CD14-positive monocyte (primary cell): Measurements from ENCODE around the gene TMEM174. TPM values are rescaled to one million over a fixed set of nuclear protein-coding genes. Genes with fewer than 3 reads are reported as not detected.

Experiments used
- DNase-seq, 3 donors: peaks; one replicate each; pipeline ENCODE4 v3.0.0-alpha.2; 2011 to 2022
- H2AFZ ChIP-seq: 2 replicates; pipeline ENCODE4 v1.6.0; 2012; ENCODE audit warnings: mild to moderate bottlenecking, low read depth, low read length, inconsistent platforms; ENCODE audit not compliant: insufficient read depth, poor library complexity, severe bottlenecking
- H3K27ac ChIP-seq, 2 donors: 1 replicate in 1 of 2; 2 replicates in 1 of 2; pipeline ENCODE4 v1.5.1; 2012 to 2013; ENCODE audit warnings: low read length in 2 of 2, control low read depth in 1 of 2, inconsistent platforms in 1 of 2, low read depth in 1 of 2, mild to moderate bottlenecking in 1 of 2
- H3K27me3 ChIP-seq, 2 donors: one replicate each; pipeline versions ENCODE4 v1.6.0 to v1.6.1; 2011 to 2013; ENCODE audit warnings: low read length in 2 of 2; ENCODE audit not compliant: control insufficient read depth in 2 of 2, insufficient read depth in 2 of 2
- H3K36me3 ChIP-seq, 2 donors: replicated peaks in 1 of 2; 1 replicate in 1 of 2; 2 replicates in 1 of 2; pipeline versions ENCODE4 v1.5.1 to v1.6.1; 2012 to 2013; ENCODE audit warnings: low read length in 2 of 2, control low read depth in 1 of 2, inconsistent platforms in 1 of 2, mild to moderate bottlenecking in 1 of 2; ENCODE audit not compliant: insufficient read depth in 2 of 2, control insufficient read depth in 1 of 2
- H3K4me1 ChIP-seq, 2 donors: 1 replicate in 1 of 2; 2 replicates in 1 of 2; pipeline versions ENCODE4 v1.5.1 to v1.6.1; 2012 to 2013; ENCODE audit warnings: low read length in 2 of 2, control low read depth in 1 of 2, inconsistent platforms in 1 of 2, mild to moderate bottlenecking in 1 of 2, moderate library complexity in 1 of 2; ENCODE audit not compliant: insufficient read depth in 2 of 2, control insufficient read depth in 1 of 2
- H3K4me2 ChIP-seq: replicated peaks from 2 replicates; pipeline ENCODE3; 2012; ENCODE audit warnings: low read length, moderate library complexity, mild to moderate bottlenecking; ENCODE audit not compliant: poor library complexity, severe bottlenecking; ENCODE audit errors: extremely low read depth
- H3K4me3 ChIP-seq, 3 experiments: fragments of 200-600 bp in 1 of 3; sonication (generic) in 1 of 3; replicated peaks in 1 of 3; 1 replicate in 2 of 3; 2 replicates in 1 of 3; pipeline ENCODE4 v1.5.1; 2011 to 2013; ENCODE audit warnings: low read length in 3 of 3, mild to moderate bottlenecking in 3 of 3, control low read depth in 2 of 3, low read depth in 2 of 3, inconsistent platforms in 1 of 3, moderate library complexity in 1 of 3
- H3K79me2 ChIP-seq: 2 replicates; pipeline ENCODE4 v1.6.0; 2012; ENCODE audit warnings: mild to moderate bottlenecking, control low read depth, inconsistent platforms, low read length, moderate library complexity; ENCODE audit not compliant: insufficient read depth
- H3K9ac ChIP-seq: 2 replicates; pipeline ENCODE4 v1.6.0; 2017; ENCODE audit warnings: low read length, mild to moderate bottlenecking; ENCODE audit not compliant: insufficient read depth, poor library complexity, severe bottlenecking
- H3K9me3 ChIP-seq, 2 donors: replicated peaks in 1 of 2; 1 replicate in 1 of 2; 2 replicates in 1 of 2; pipeline versions ENCODE4 v1.5.1 to v1.6.1; 2012 to 2013; ENCODE audit warnings: low read length in 2 of 2, control low read depth in 1 of 2; ENCODE audit not compliant: control insufficient read depth in 1 of 2, insufficient read depth in 1 of 2
- H4K20me1 ChIP-seq: 2 replicates; pipeline ENCODE4 v1.6.0; 2012; ENCODE audit warnings: mild to moderate bottlenecking, low read length, control low read depth, moderate library complexity; ENCODE audit not compliant: insufficient read depth
- H3K27ac Mint-ChIP-seq, 7 donors: one replicate each; pipeline ENCODE4 v1.8.0; 2020; ENCODE audit warnings: mild to moderate bottlenecking in 7 of 7, mixed read lengths in 7 of 7, moderate library complexity in 6 of 7, inconsistent platforms in 2 of 7
- H3K27me3 Mint-ChIP-seq, 3 donors: one replicate each; pipeline ENCODE4 v1.8.0; 2021 to 2022; ENCODE audit warnings: low read depth in 3 of 3, mild to moderate bottlenecking in 3 of 3, mixed read lengths in 3 of 3, moderate library complexity in 3 of 3, inconsistent platforms in 1 of 3
- H3K36me3 Mint-ChIP-seq, 2 donors: one replicate each; pipeline ENCODE4 v1.8.0; 2020; ENCODE audit warnings: mixed read lengths in 2 of 2, inconsistent platforms in 1 of 2, mild to moderate bottlenecking in 1 of 2
- H3K4me1 Mint-ChIP-seq: one replicate; pipeline ENCODE4 v1.8.0; 2020; ENCODE audit warnings: mild to moderate bottlenecking, mixed read lengths
- H3K4me3 Mint-ChIP-seq, 2 donors: one replicate each; pipeline ENCODE4 v1.8.0; 2020; ENCODE audit warnings: mild to moderate bottlenecking in 2 of 2, mixed read lengths in 2 of 2, moderate library complexity in 1 of 2
- H3K9me3 Mint-ChIP-seq, 7 donors: one replicate each; pipeline ENCODE4 v1.8.0; 2020 to 2022; ENCODE audit warnings: mixed read lengths in 7 of 7, mild to moderate bottlenecking in 6 of 7, moderate library complexity in 6 of 7, inconsistent platforms in 2 of 7
- WGBS: methylation state at CpG from one replicate; pipeline ENCODE4 v1.1.5; 2013; ENCODE audit warnings: missing lambda C conversion rate; ENCODE audit not compliant: insufficient coverage; 5-methylcytosine and 5-hydroxymethylcytosine counted together
- intact Hi-C, 2 donors: fragments of 100-400 bp; cut with micrococcal nuclease; formaldehyde crosslinking; loops; one replicate each; pipeline versions ENCODE4 v1.15.0 to v1.15.1; 2023
- polyA plus RNA-seq, 3 donors: library from polyadenylated mRNA; depleted of rRNA in 1 of 3; unstranded in 2 of 3; stranded (reverse) in 1 of 3; fragments of 300-500 nt in 2 of 3; fragments of >200 nt in 1 of 3; fragmentation: Illumina TruSeq in 2 of 3; gene quantifications; 1 replicate in 2 of 3; 2 replicates in 1 of 3; pipeline ENCODE4 v1.2.3, GENCODE V29; 2012 to 2021
- TF ChIP-seq, protein P1 (sequence below): fragments of 200-600 bp; IDR thresholded peaks from one replicate; pipeline ENCODE4 v1.8.0; 2022; ENCODE audit warnings: antibody characterized with exemption, mild to moderate bottlenecking

TMEM174 gene
- polyA plus RNA-seq, 3 donors: not detected

DNA sequence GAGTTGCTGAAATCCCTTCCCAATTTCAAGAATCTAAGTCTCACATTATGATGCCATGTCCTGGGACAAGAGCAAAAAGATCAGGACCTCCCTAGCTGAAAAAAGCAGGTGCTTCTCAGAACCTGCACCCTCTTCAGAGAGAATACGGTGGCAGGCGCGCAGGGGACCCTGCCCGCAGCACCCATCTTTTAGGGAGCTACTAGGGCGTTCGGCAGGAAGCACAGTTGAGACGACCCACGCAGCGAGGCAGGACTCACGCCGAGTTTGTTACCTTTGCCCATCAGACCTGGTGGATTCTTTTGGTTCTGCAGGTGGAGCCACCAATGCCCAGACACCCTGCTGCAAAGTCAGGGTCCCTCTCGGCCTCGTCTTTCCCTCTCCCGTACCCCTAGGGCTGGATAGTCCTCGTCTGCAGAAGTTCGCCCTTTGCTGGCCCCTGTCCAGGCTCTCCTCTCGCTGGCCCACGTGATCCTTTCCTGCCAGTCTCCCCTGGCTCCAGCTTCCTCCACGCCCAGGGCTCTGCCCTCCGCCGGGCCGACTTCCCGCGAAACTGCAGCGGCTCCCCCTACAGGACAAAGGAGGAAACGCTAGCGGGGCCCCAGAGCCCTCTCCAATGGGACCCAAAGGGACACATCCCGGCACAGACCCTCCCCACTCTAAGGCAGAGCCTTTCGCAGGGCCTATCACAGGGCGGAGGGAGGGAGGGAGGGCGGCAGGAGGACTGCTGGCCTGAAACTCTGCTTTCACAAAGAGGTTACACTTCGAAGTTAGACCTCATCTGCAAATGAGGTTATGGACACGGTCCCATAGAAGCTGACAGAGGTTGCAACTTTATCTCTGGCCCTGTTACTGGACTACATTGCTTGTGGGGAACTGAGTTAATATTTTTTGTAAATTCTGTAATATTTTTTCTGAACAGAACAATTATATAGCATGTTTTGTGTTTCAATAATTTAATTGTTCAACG is 28.8 kb downstream of the TMEM174 start:
- Histone ChIP-seq H3K4me1 (peaks cover 0 to 3% of the 10 kb centered on the region in 2 donors), H3K27me3 (peaks cover 9 to 49% of the 10 kb centered on the region in 2 donors), H4K20me1 (no peaks in the 10 kb centered on the region), H3K4me3 (no peak overlapping the region), H3K4me2 (no peak overlapping the region), H3K9me3 (peaks cover 0 to 4% of the 10 kb centered on the region in 2 donors), H3K36me3 (no peaks in the 10 kb centered on the region), H3K9ac (no peak overlapping the region), H3K79me2 (no peaks in the 10 kb centered on the region), H2AFZ (no peak overlapping the region), H3K27ac (no peak overlapping the region)
- peaks cover 29 to 57% (median 39%) of the 10 kb centered on the region in 3 donors for H3K27me3 Mint-ChIP-seq
- peak overlapping the region in 1 of 2 donors; percentile 52 for H3K4me3 Mint-ChIP-seq
- WGBS: 31% methylated on average over 28 of the region's 34 CpGs
- peaks cover 3 to 14% (median 8%) of the 10 kb centered on the region in 7 donors for H3K9me3 Mint-ChIP-seq
- intact Hi-C loops: no loop called here
- H3K4me1 Mint-ChIP-seq: peaks cover 6% of the 10 kb centered on the region
- TF ChIP-seq, protein P1, sequence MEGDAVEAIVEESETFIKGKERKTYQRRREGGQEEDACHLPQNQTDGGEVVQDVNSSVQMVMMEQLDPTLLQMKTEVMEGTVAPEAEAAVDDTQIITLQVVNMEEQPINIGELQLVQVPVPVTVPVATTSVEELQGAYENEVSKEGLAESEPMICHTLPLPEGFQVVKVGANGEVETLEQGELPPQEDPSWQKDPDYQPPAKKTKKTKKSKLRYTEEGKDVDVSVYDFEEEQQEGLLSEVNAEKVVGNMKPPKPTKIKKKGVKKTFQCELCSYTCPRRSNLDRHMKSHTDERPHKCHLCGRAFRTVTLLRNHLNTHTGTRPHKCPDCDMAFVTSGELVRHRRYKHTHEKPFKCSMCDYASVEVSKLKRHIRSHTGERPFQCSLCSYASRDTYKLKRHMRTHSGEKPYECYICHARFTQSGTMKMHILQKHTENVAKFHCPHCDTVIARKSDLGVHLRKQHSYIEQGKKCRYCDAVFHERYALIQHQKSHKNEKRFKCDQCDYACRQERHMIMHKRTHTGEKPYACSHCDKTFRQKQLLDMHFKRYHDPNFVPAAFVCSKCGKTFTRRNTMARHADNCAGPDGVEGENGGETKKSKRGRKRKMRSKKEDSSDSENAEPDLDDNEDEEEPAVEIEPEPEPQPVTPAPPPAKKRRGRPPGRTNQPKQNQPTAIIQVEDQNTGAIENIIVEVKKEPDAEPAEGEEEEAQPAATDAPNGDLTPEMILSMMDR: peak; percentile 68
- H3K27ac Mint-ChIP-seq: no peak overlapping the region
- no peaks in the 10 kb centered on the region for H3K36me3 Mint-ChIP-seq
- DNase-seq: peak; percentile 16 to 30 (median 26)

DNA sequence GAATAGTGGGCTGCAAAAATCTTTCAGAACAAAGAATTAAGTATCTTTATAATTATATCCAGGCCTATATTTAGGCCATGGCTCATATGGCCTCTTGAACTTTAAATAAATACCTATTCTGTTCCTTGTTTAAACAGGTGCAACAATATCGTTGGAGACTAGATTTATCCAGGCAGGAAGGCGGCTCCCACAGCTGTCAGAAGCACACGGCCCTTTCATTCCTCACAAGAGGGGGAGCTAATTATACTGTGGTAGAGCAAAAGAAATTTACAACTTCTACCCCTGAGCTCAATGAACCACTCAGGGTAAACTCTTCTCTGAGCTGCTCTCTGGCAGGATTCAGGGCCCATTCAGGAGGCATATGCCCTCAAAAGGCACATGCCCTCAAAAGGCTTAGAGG is 31.3 kb downstream of the TMEM174 start:
- peaks cover 14 to 31% (median 19%) of the 10 kb centered on the region in 7 donors for H3K9me3 Mint-ChIP-seq
- Histone ChIP-seq H3K4me3 (no peak overlapping the region), H3K4me1 (peaks cover 0 to 3% of the 10 kb centered on the region in 2 donors), H3K79me2 (no peaks in the 10 kb centered on the region), H4K20me1 (no peaks in the 10 kb centered on the region), H3K27ac (no peak overlapping the region), H3K9me3 (peaks cover 4 to 11% of the 10 kb centered on the region in 2 donors), H2AFZ (no peak overlapping the region), H3K9ac (no peak overlapping the region), H3K27me3 (peaks cover 9 to 37% of the 10 kb centered on the region in 2 donors), H3K36me3 (no peaks in the 10 kb centered on the region), H3K4me2 (no peak overlapping the region)
- TF ChIP-seq, protein P1: no peak
- no peak overlapping the region for H3K27ac Mint-ChIP-seq
- H3K4me3 Mint-ChIP-seq: no peak overlapping the region
- intact Hi-C loops: no loop called here
- peaks cover 3% of the 10 kb centered on the region for H3K4me1 Mint-ChIP-seq
- WGBS: no CpG with 5 or more reads among the region's 3 CpGs
- H3K36me3 Mint-ChIP-seq: no peaks in the 10 kb centered on the region
- DNase-seq: no peak
- peaks cover 28 to 55% (median 43%) of the 10 kb centered on the region in 3 donors for H3K27me3 Mint-ChIP-seq
